Caco-2 (cell line): ENCODE measurements around the gene DDX24. TPM values are rescaled to one million over a fixed set of nuclear protein-coding genes. Genes with fewer than 3 reads are reported as not detected.

Source experiments
- BruUV-seq: library from RNA; stranded (reverse); fragments of 400-500 nt; replicated peaks from 2 replicates; lab custom pipeline; 2021; lab: Mats Ljungman, UMichigan
- CTCF ChIA-PET: fragments of 300-600 bp; sonication (Branson Sonifier 250); formaldehyde crosslinking; loops from one replicate; lab custom pipeline; 2022; ENCODE audit warnings: antibody characterized with exemption; lab: Charles Lee
- POLR2A ChIA-PET: fragments of 300-600 bp; sonication (Branson Sonifier 250); formaldehyde crosslinking; loops from one replicate; lab custom pipeline; 2022; ENCODE audit warnings: antibody characterized with exemption; lab: Charles Lee
- DNase-seq, 2 experiments: peaks; one replicate each; pipeline versions ENCODE4 v3.0.0 to v3.0.0-alpha.2; 2020 to 2022
- H3K27me3 ChIP-seq: replicated peaks from 2 replicates; pipeline ENCODE4 v1.6.0; 2011; ENCODE audit warnings: low read length; ENCODE audit not compliant: control insufficient read depth, insufficient read depth
- H3K36me3 ChIP-seq: 2 replicates; pipeline ENCODE4 v1.5.1; 2011; ENCODE audit warnings: low read length; ENCODE audit not compliant: control insufficient read depth, insufficient read depth
- H3K4me1 ChIP-seq: fragments of 250-450 bp; sonication (Bioruptor Pico); 2 replicates; pipeline ENCODE4 v1.5.1; 2020; ENCODE audit warnings: mild to moderate bottlenecking
- H3K4me3 ChIP-seq: 2 replicates; pipeline ENCODE4 v1.5.1; 2011; ENCODE audit warnings: low read depth, mild to moderate bottlenecking, control low read depth, low read length
- H3K9me3 ChIP-seq: fragments of 250-450 bp; sonication (Bioruptor Pico); 2 replicates; pipeline ENCODE4 v1.5.1; 2020; ENCODE audit warnings: mild to moderate bottlenecking, moderate library complexity
- H3K27ac Mint-ChIP-seq: one replicate; pipeline ENCODE4 v1.8.0; 2022; ENCODE audit warnings: mixed read lengths; ENCODE audit not compliant: unreplicated experiment
- H3K27me3 Mint-ChIP-seq: one replicate; pipeline ENCODE4 v1.8.0; 2022; ENCODE audit warnings: mixed read lengths; ENCODE audit not compliant: insufficient read depth, unreplicated experiment
- H3K36me3 Mint-ChIP-seq: one replicate; pipeline ENCODE4 v1.8.0; 2022; ENCODE audit warnings: mild to moderate bottlenecking, mixed read lengths; ENCODE audit not compliant: insufficient read depth, unreplicated experiment
- H3K4me1 Mint-ChIP-seq: one replicate; pipeline ENCODE4 v1.8.0; 2022; ENCODE audit warnings: low read depth, mixed read lengths; ENCODE audit not compliant: unreplicated experiment
- H3K4me3 Mint-ChIP-seq: one replicate; pipeline ENCODE4 v1.8.0; 2022; ENCODE audit warnings: mild to moderate bottlenecking, moderate library complexity, mixed read lengths; ENCODE audit not compliant: unreplicated experiment
- H3K9me3 Mint-ChIP-seq: one replicate; pipeline ENCODE4 v1.8.0; 2022; ENCODE audit warnings: mixed read lengths; ENCODE audit not compliant: unreplicated experiment
- CTCF ChIP-seq, 2 experiments: fragments of 200-600 bp in 1 of 2; IDR thresholded peaks; 1 replicate in 1 of 2; 2 replicates in 1 of 2; pipeline versions ENCODE4 v1.5.1 to v1.8.0; 2011 to 2022; ENCODE audit warnings: antibody characterized with exemption in 1 of 2, control low read depth in 1 of 2, inconsistent platforms in 1 of 2, low read depth in 1 of 2, low read length in 1 of 2, mild to moderate bottlenecking in 1 of 2, moderate library complexity in 1 of 2; ENCODE audit not compliant: insufficient read depth in 1 of 2, severe bottlenecking in 1 of 2, unreplicated experiment in 1 of 2
- intact Hi-C: fragments of 100-400 bp; cut with micrococcal nuclease; formaldehyde crosslinking; loops from one replicate; pipeline ENCODE4 v1.10.0; 2022; ENCODE audit not compliant: unreplicated experiment
- total RNA-seq: library from RNA; stranded (reverse); gene quantifications from 2 replicates; pipeline ENCODE4 v1.2.3, GENCODE V29; 2022

Gene DDX24
- total RNA-seq, 1 experiment from 2014 or later: 131 TPM

GRCh38 chr14:94129111-94129757 is 48.2 kb upstream of the DDX24 start, which contains the start of gene IFI27L2:
Gene IFI27L2, minus strand, starts transcription at chr14:94129604. Its CDS starts 40 bp downstream, at chr14:94129564.
- H3K27ac Mint-ChIP-seq: no peak within 1 kb of the TSS
- BruUV-seq: no TSS peak
- TF ChIP-seq CTCF (IDR thresholded peaks at IDR 0.05; ENCODE audit: insufficient read depth in 1 of 2, low read depth in 1 of 2, low read length in 1 of 2, severe bottlenecking in 1 of 2, unreplicated experiment in 1 of 2): peak in 1 of 2 experiments; percentile 47
- H3K27me3 Mint-ChIP-seq: no peaks in the 10 kb centered on the region
- ChIA-PET CTCF (interaction anchor here (0.5 to 1.6 kb wide), 5 partner anchors 23 to 1782 kb away, joined by 3 to 6 read pairs (median 4); partner anchors contain the start of genes DDX24 and IFI27L1), POLR2A (no interaction called here)
- H3K36me3 ChIP-seq: no peaks in the 10 kb centered on the region
- H3K4me1 ChIP-seq: no peaks in the 10 kb centered on the region
- no peaks in the 10 kb centered on the region for H3K36me3 Mint-ChIP-seq
- H3K9me3 Mint-ChIP-seq: no peaks in the 10 kb centered on the region
- peaks cover 10% of the 10 kb centered on the region for H3K4me1 Mint-ChIP-seq
- H3K4me3 Mint-ChIP-seq: peak within 1 kb of the TSS; percentile 84
- intact Hi-C loops: no loop called here
- H3K4me3 ChIP-seq: peak within 1 kb of the TSS; percentile 29
- no peaks in the 10 kb centered on the region for H3K9me3 ChIP-seq
- DNase-seq: peak; percentile 50 to 76
- no peaks in the 10 kb centered on the region for H3K27me3 ChIP-seq

- H3K4me1 Mint-ChIP-seq: peaks cover 10% of the 10 kb centered on the region
- no peak for TF ChIP-seq CTCF (IDR thresholded peaks at IDR 0.05; ENCODE audit: insufficient read depth in 1 of 2, low read depth in 1 of 2, low read length in 1 of 2, severe bottlenecking in 1 of 2, unreplicated experiment in 1 of 2)
- H3K27me3 ChIP-seq: no peaks in the 10 kb centered on the region
- H3K27me3 Mint-ChIP-seq: no peaks in the 10 kb centered on the region
- ChIA-PET POLR2A (no interaction called here), CTCF (interaction anchor here (0.6 to 1.6 kb wide), 2 partner anchors 77 to 129 kb away, joined by 3 to 4 read pairs; no protein-coding TSS in a partner anchor)
- H3K36me3 ChIP-seq: no peaks in the 10 kb centered on the region
- no peaks in the 10 kb centered on the region for H3K36me3 Mint-ChIP-seq
- DNase-seq: no peak
- intact Hi-C loops: no loop called here
- H3K4me3 Mint-ChIP-seq: peak overlapping the region; percentile 84
- H3K4me3 ChIP-seq: no peak overlapping the region
- no peaks in the 10 kb centered on the region for H3K9me3 ChIP-seq
- no peaks in the 10 kb centered on the region for H3K4me1 ChIP-seq
- H3K27ac Mint-ChIP-seq: no peak overlapping the region
- BruUV-seq: no TSS peak
- no peaks in the 10 kb centered on the region for H3K9me3 Mint-ChIP-seq
Measured at GRCh38 chr14:94128216-94128839, 47.3 kb upstream of the DDX24 start.

- Mint-ChIP-seq H3K27me3 (no peaks in the 10 kb centered on the region), H3K4me1 (peaks cover 10% of the 10 kb centered on the region), H3K36me3 (no peaks in the 10 kb centered on the region), H3K27ac (no peak overlapping the region), H3K4me3 (no peak overlapping the region), H3K9me3 (no peaks in the 10 kb centered on the region)
- no peak for DNase-seq
- H3K4me3 ChIP-seq: no peak overlapping the region
- CTCF ChIA-PET: interaction anchor here (0.7 to 1.6 kb wide), 2 partner anchors 25 to 76 kb away, joined by 3 to 4 read pairs; no protein-coding TSS in a partner anchor
- TF ChIP-seq CTCF (IDR thresholded peaks at IDR 0.05; ENCODE audit: insufficient read depth in 1 of 2, low read depth in 1 of 2, low read length in 1 of 2, severe bottlenecking in 1 of 2, unreplicated experiment in 1 of 2): no peak
- BruUV-seq: no TSS peak
- no peaks in the 10 kb centered on the region for H3K4me1 ChIP-seq
- intact Hi-C loops: no loop called here
- POLR2A ChIA-PET: no interaction called here
- no peaks in the 10 kb centered on the region for H3K36me3 ChIP-seq
- H3K9me3 ChIP-seq: no peaks in the 10 kb centered on the region
- H3K27me3 ChIP-seq: 0 out of 2 replicates have a peak, but pooled peaks cover 1% of the 10 kb centered on the region
Measured at GRCh38 chr14:94127330-94127729, 46.3 kb upstream of the DDX24 start.
